NCI-H524 (cell line): Measurements from ENCODE around the gene LCN1.
"Not testable (repeated sequence)": the region's sequence is repeated elsewhere in the genome, so short reads cannot be mapped to it uniquely, and the experiment has no call there.

ENCODE experiments used
- DNase-seq, 2 experiments: peaks; one replicate each; lab custom pipeline; 2025; lab: John Stamatoyannopoulos, UW

Gene LCN1

GRCh38 chr9:135522137-135522877 is 1.1 kb downstream of the LCN1 start:
- DNase-seq: no peak

GRCh38 chr9:135522931-135523330 is 1.7 kb downstream of the LCN1 start:
- DNase-seq: no peak

GRCh38 chr9:135523521-135524129 is 2.4 kb downstream of the LCN1 start:
- DNase-seq: no peak

- DNase-seq: no peak
Measured at GRCh38 chr9:135524130-135524861, 3.1 kb downstream of the LCN1 start.

GRCh38 chr9:135525241-135526088 is 4.2 kb downstream of the LCN1 start:
- DNase-seq: no peak

GRCh38 chr9:135526089-135526729 is 5.0 kb downstream of the LCN1 start:
- DNase-seq: no peak

- no peak for DNase-seq
Measured at GRCh38 chr9:135526730-135527571, 5.7 kb downstream of the LCN1 start.

GRCh38 chr9:135528842-135529435 is 7.7 kb downstream of the LCN1 start:
- DNase-seq: not testable (repeated sequence)

- no peak for DNase-seq
Measured at GRCh38 chr9:135530146-135530545, 8.9 kb downstream of the LCN1 start.

- DNase-seq: no peak
Measured at GRCh38 chr9:135531096-135531495, 9.9 kb downstream of the LCN1 start.

- no peak for DNase-seq
Measured at GRCh38 chr9:135533113-135533512, 11.9 kb downstream of the LCN1 start.

- DNase-seq: no peak
Measured at GRCh38 chr9:135533674-135534073, 12.4 kb downstream of the LCN1 start.

- not testable (repeated sequence) for DNase-seq
Measured at GRCh38 chr9:135534192-135534711, 13.0 kb downstream of the LCN1 start.

GRCh38 chr9:135534826-135535225 is 13.6 kb downstream of the LCN1 start:
- not testable (repeated sequence) for DNase-seq

- not testable (repeated sequence) for DNase-seq
Measured at GRCh38 chr9:135535631-135536030, 14.4 kb downstream of the LCN1 start.

- DNase-seq: no peak
Measured at GRCh38 chr9:135536216-135536615, 15.0 kb downstream of the LCN1 start.

GRCh38 chr9:135543262-135543894 is 22.1 kb downstream of the LCN1 start:
- not testable (repeated sequence) for DNase-seq

GRCh38 chr9:135544981-135545635 is 23.9 kb downstream of the LCN1 start:
- DNase-seq: no peak

GRCh38 chr9:135545646-135546176 is 24.5 kb downstream of the LCN1 start, which contains the start of gene OBP2A:
Gene OBP2A, plus strand, starts transcription at chr9:135546126. Its CDS starts 55 bp downstream, at chr9:135546181.
- DNase-seq: not testable (repeated sequence)
